Measurements from ENCODE around the gene SASH1. TPM values are rescaled to one million over a fixed set of nuclear protein-coding genes. Genes with fewer than 3 reads are reported as not detected.

The SASH1 gene
- total RNA-seq, 1 experiment from 2014 or later: 19.2 TPM

GRCh38 chr6:148492654-148493290, 150.1 kb downstream of the SASH1 start:
- Histone ChIP-seq H3K27me3 (replicated peaks; ENCODE audit: insufficient read depth, low read depth, low read length, poor library complexity) (no peaks in the 10 kb centered on the region), H3K27ac (ENCODE audit: low read depth, low read length, poor library complexity, severe bottlenecking) (no peak overlapping the region), H3K9me3 (ENCODE audit: low read depth, low read length, poor library complexity, severe bottlenecking) (no peaks in the 10 kb centered on the region), H3K4me3 (ENCODE audit: low read depth, low read length, poor library complexity, severe bottlenecking) (no peak overlapping the region), H3K4me1 (ENCODE audit: insufficient read depth, low read length, poor library complexity, severe bottlenecking) (no peaks in the 10 kb centered on the region), H3K36me3 (ENCODE audit: insufficient read depth, low read length, poor library complexity, severe bottlenecking) (no peaks in the 10 kb centered on the region)
- no TSS peak for BruUV-seq (replicated peaks)
- POLR2A ChIA-PET (ENCODE audit: low non-redundant PET): no interaction called here
- intact Hi-C loops (cut with micrococcal nuclease; ENCODE audit: unreplicated experiment): no loop called here
- no peak for DNase-seq (ENCODE audit: low spot score)
- CTCF ChIA-PET: no interaction called here
- TF ChIP-seq CTCF (conservative IDR thresholded peaks at IDR 0.05; ENCODE audit: low read depth, low read length) (no peak), EZH2 (IDR thresholded peaks at IDR 0.05; ENCODE audit: borderline replicate concordance, low read depth, low read length, poor library complexity, severe bottlenecking) (no peak)

GRCh38 chr6:148493424-148493823, 150.8 kb downstream of the SASH1 start:
- no TSS peak for BruUV-seq (replicated peaks)
- no peak for DNase-seq (ENCODE audit: low spot score)
- Histone ChIP-seq H3K27ac (ENCODE audit: low read depth, low read length, poor library complexity, severe bottlenecking) (no peak overlapping the region), H3K4me3 (ENCODE audit: low read depth, low read length, poor library complexity, severe bottlenecking) (no peak overlapping the region), H3K4me1 (ENCODE audit: insufficient read depth, low read length, poor library complexity, severe bottlenecking) (no peaks in the 10 kb centered on the region), H3K9me3 (ENCODE audit: low read depth, low read length, poor library complexity, severe bottlenecking) (no peaks in the 10 kb centered on the region), H3K27me3 (replicated peaks; ENCODE audit: insufficient read depth, low read depth, low read length, poor library complexity) (no peaks in the 10 kb centered on the region), H3K36me3 (ENCODE audit: insufficient read depth, low read length, poor library complexity, severe bottlenecking) (no peaks in the 10 kb centered on the region)
- ChIA-PET CTCF (no interaction called here), POLR2A (ENCODE audit: low non-redundant PET) (interaction anchor here (0.6 kb wide), 1 partner anchor 23 kb away, joined by 4 read pairs; no protein-coding TSS in a partner anchor)
- intact Hi-C loops (cut with micrococcal nuclease; ENCODE audit: unreplicated experiment): no loop called here
- TF ChIP-seq EZH2 (IDR thresholded peaks at IDR 0.05; ENCODE audit: borderline replicate concordance, low read depth, low read length, poor library complexity, severe bottlenecking) (no peak), CTCF (conservative IDR thresholded peaks at IDR 0.05; ENCODE audit: low read depth, low read length) (no peak)

GRCh38 chr6:148494226-148494625, 151.6 kb downstream of the SASH1 start:
- intact Hi-C loops (cut with micrococcal nuclease; ENCODE audit: unreplicated experiment): no loop called here
- no peak overlapping the region for H3K27ac ChIP-seq (ENCODE audit: low read depth, low read length, poor library complexity, severe bottlenecking)

More at GRCh38 chr6:148494226-148494625, 151.6 kb downstream of the SASH1 start:
- ChIA-PET CTCF (no interaction called here), POLR2A (ENCODE audit: low non-redundant PET) (interaction anchor here (0.6 kb wide), 1 partner anchor 24 kb away, joined by 4 read pairs; no protein-coding TSS in a partner anchor)
- Histone ChIP-seq H3K9me3 (ENCODE audit: low read depth, low read length, poor library complexity, severe bottlenecking) (no peaks in the 10 kb centered on the region), H3K36me3 (ENCODE audit: insufficient read depth, low read length, poor library complexity, severe bottlenecking) (no peaks in the 10 kb centered on the region), H3K4me3 (ENCODE audit: low read depth, low read length, poor library complexity, severe bottlenecking) (no peak overlapping the region), H3K27me3 (replicated peaks; ENCODE audit: insufficient read depth, low read depth, low read length, poor library complexity) (no peaks in the 10 kb centered on the region), H3K4me1 (ENCODE audit: insufficient read depth, low read length, poor library complexity, severe bottlenecking) (no peaks in the 10 kb centered on the region)
- no peak for DNase-seq (ENCODE audit: low spot score)
- TF ChIP-seq CTCF (conservative IDR thresholded peaks at IDR 0.05; ENCODE audit: low read depth, low read length): no peak
- no peak for TF ChIP-seq EZH2 (IDR thresholded peaks at IDR 0.05; ENCODE audit: borderline replicate concordance, low read depth, low read length, poor library complexity, severe bottlenecking)
- BruUV-seq (replicated peaks): no TSS peak

All from A673 (cell line).